GM18868 (cell line): ENCODE results near the gene BLTP1.
"Not testable (repeated sequence)": the region's sequence is repeated elsewhere in the genome, so short reads cannot be mapped to it uniquely, and the experiment has no call there.

Source experiments
- ATAC-seq: cut with Tn5 transposase; IDR thresholded peaks from one replicate; pipeline ENCODE4 v1.9.1; 2021; ENCODE audit warnings: mild to moderate bottlenecking, moderate library complexity; ENCODE audit not compliant: unreplicated experiment

Gene BLTP1, protein sequence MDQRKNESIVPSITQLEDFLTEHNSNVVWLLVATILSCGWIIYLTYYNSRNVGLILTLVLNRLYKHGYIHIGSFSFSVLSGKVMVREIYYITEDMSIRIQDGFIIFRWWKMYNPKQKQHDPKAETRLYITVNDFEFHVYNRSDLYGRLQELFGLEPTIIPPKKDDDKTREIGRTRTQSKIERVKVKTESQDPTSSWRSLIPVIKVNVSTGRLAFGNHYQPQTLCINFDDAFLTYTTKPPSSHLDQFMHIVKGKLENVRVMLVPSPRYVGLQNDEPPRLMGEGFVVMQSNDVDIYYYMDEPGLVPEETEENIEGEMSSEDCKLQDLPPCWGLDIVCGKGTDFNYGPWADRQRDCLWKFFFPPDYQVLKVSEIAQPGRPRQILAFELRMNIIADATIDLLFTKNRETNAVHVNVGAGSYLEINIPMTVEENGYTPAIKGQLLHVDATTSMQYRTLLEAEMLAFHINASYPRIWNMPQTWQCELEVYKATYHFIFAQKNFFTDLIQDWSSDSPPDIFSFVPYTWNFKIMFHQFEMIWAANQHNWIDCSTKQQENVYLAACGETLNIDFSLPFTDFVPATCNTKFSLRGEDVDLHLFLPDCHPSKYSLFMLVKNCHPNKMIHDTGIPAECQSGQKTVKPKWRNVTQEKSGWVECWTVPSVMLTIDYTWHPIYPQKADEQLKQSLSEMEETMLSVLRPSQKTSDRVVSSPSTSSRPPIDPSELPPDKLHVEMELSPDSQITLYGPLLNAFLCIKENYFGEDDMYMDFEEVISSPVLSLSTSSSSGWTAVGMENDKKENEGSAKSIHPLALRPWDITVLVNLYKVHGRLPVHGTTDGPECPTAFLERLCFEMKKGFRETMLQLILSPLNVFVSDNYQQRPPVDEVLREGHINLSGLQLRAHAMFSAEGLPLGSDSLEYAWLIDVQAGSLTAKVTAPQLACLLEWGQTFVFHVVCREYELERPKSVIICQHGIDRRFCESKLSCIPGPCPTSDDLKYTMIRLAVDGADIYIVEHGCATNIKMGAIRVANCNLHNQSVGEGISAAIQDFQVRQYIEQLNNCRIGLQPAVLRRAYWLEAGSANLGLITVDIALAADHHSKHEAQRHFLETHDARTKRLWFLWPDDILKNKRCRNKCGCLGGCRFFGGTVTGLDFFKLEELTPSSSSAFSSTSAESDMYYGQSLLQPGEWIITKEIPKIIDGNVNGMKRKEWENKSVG (N-terminal part only)

GRCh38 chr4:122151982-122152710 lies at the start of gene BLTP1:
Gene BLTP1, plus strand, starts transcription at chr4:122152331. Its CDS starts 18,317 bp downstream, at chr4:122170648.
- peak; percentile 96 for ATAC-seq

GRCh38 chr4:122104184-122104583 lies 47.9 kb upstream of the BLTP1 start:
- ATAC-seq: no peak

DNA sequence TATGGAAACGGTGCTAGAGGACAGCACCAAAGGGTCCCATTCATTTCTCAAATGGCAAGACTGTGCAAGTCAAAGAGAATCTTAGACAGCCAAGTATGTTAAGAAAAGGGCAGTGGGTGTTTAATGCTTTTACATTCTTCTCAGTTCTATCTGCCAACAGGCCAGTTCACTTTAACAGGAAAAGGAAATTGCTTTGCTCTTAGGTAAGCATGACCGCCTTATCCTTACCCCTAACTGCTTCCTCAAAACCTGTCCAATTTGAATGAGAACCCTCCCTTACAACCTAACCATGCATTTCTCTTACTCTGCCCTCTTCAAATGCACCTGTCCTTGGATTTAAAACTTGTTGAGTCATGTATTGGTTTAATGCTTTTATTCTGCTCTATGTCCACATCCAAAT lies 44.5 kb upstream of the BLTP1 start:
- no peak for ATAC-seq

- not testable (repeated sequence) for ATAC-seq
Measured at GRCh38 chr4:122110304-122110703, 41.8 kb upstream of the BLTP1 start.

DNA sequence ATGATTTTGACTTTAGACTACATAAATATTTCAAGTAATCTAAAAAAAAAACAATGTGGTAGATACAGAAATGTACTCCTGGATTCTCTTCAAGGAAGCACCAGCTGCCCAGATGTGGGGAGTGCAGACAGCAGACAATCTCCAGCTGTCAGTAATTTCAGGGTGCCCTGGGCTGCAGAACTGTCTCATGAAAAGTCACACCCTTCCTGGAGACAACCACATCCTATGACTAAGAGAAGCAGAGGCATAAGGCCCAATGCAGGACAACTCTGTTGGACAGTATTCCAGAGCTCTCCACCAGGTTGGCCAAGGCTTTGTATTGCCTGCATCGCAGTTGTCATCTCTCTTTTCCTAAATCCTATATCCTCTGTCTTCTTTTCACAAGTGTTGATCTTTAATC lies 34.4 kb upstream of the BLTP1 start:
- ATAC-seq: no peak

GRCh38 chr4:122118243-122118642 lies 33.9 kb upstream of the BLTP1 start:
- no peak for ATAC-seq

DNA sequence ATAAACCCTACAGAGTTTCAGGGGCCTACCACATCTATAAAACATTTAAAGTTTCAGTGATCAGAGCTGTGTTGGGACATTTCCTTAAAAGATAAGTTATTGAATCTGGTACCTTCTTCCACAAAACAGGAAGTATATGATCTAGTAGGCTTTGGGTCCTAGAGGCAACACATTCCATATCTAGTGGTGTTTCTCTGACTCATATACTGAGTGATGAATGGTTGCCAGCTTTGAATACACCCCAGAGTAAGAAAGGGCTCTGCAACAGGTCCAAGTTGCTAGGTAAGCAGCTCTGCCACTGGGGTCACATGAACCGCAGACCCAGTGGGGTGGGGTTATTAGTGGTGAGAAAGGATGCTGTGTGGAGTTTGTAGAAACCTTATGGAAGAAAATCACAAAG lies 32.4 kb upstream of the BLTP1 start:
- no peak for ATAC-seq

GRCh38 chr4:122121593-122121992 lies 30.5 kb upstream of the BLTP1 start:
- no peak for ATAC-seq

DNA sequence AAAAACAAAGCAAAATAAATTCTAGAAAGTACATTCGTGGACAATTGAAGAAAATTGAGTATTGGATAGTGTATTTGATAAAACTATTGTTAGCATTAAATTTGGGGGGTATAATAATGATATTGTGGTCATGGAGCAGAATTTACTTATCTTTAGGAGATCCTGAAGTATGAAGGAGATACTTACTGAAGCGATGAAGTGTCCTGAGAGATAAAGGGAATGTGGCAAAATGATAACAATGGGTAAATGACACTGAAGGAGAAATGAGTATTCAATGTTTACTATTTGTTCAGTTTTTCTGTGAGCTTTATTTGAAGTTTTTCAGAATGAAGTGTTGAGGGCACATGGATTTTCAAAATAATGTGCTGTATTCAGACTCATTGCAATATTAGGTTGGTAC lies 30.0 kb upstream of the BLTP1 start:
- ATAC-seq: no peak

GRCh38 chr4:122129061-122129460 lies 23.1 kb upstream of the BLTP1 start:
- no peak for ATAC-seq

DNA sequence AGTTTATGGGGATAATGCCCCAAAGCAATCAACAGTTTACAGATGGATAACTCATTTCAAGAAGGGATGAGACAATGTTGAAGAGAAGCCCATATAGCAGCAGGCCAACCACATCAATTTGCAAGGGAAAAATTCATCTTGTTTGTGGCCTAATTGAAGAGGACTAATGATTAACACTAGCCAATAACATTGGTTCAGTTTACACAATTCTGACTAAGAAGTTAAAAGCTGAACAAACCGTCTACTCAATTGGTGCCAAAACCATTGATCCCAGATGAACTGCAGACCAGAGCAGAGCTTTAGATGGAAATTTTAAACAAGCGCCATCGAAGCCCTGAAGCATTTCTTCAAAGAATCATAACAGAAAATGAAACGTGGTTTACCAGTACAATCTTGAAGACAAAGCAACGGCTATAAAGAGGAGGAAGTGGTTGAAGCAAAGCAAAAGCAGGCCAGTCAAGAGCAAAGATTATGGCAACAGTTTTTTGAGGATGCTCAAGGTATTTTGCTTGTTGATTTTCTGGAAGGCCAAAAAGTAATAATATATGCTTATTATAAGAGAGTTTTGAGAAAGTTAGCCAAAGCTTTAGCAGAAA lies 20.5 kb upstream of the BLTP1 start:
- no peak for ATAC-seq

GRCh38 chr4:122132891-122133290 lies 19.2 kb upstream of the BLTP1 start:
- ATAC-seq: no peak

DNA sequence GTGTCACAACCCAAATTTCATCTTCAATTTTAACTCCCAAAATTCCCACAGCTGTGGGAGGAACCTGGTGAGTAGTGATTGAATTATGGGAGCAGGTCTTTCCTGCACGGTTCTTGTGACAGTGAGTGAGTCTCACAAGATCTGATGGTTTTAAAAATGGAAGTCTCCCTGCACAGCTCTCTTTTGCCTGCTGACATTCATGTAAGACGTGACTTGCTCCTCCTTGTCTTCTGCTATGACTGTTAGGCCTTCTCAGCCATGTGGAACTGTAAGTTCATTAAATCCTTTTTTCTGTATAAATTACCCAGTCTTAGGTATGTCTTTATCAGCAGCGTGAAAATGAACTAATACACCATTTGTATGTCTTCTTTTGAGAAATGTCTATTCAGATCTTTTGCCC lies 13.0 kb upstream of the BLTP1 start:
- ATAC-seq: no peak

DNA sequence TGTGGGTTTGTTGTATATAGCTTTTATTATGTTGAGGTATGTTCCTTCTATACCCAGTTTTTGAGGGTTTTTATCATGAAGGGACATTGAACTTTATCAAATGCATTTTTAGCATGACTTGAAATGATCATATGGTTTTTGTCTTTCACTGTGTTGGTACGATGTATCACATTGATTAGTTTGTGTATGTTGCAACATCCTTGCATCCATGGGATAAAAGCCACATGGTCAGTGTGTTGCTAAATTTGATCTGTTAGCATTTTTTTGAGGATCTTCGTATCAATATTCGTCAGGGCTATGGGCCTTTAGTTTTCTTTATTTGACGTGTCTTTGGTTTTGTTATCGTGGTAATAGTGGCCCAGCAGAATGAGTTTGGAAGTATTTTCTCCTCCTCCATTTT lies 11.3 kb upstream of the BLTP1 start:
- no peak for ATAC-seq

GRCh38 chr4:122142687-122143086 lies 9.4 kb upstream of the BLTP1 start:
- ATAC-seq: no peak

DNA sequence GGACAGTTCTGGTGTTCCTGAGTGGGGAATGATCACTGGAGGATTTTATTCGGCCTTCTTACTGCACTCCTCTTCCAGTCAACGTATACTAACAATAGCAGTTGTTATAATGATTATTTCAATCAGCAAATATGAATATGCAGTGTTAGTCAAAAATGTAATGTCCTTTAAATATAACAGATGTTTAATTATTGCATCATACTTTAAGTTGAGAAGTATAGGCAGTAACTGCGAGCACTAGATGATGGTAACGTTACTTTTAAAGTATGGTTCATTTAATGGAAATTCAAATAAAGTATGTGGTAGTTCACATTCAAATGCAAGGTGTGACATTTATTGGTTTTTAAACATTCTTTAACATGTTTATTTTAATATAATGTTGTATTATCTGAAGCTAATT lies 5.5 kb upstream of the BLTP1 start:
- ATAC-seq: no peak

DNA sequence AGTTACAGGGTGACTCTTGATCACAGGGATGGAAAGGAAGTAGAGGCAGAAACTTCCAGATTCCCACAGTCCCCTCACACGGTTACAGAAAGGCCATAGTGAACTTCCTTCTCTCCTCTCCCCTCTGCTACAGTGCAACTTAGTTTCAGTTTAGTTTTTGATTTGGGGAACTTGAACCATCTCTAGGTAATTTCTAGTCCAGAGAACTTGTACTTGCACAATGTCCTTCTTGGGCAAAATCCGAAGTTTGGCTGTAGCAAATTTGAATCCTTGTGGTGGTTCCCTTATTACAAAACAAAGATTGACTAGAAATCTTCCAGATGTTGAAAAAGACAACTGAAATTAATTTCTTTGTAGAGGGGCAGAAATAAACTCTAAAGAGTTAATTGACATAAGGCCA lies 1.2 kb upstream of the BLTP1 start:
- ATAC-seq: no peak

DNA sequence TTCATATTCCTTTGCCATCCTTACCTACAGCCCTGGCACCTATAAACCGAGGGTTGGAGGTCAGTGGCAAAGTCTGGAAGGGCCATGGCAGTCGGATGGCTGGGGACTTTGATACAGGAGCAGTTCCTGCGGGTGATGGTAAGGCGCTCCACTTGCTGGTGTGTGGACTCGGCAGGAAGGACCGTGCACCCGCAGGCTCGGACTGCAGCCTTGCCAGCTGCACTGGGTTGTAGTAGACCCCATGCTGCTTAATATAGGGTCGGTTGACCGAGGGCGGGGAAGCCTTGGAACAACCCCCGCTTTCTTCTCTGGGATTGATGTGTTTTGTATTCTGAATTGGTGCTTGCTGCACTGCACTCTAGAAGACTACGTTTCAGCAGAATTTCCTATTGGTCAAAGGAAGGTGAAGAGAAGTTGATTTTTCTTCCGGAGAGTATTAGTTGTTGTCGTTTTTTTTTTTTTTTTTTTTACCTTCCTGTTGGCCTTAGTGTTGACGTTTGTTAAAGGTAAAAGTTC lies 638 bp downstream of the BLTP1 start:
- ATAC-seq: peak; percentile 24

- no peak for ATAC-seq
Measured at GRCh38 chr4:122156819-122157218, 4.7 kb downstream of the BLTP1 start.

GRCh38 chr4:122163301-122163700 lies 11.2 kb downstream of the BLTP1 start:
- ATAC-seq: no peak
